Right atrium auricular region (tissue), 2 donors: ENCODE measurements around the gene LAMC3. TPM values are rescaled to one million over a fixed set of nuclear protein-coding genes. Genes with fewer than 3 reads are reported as not detected.

Experiments used
- DNase-seq: peaks from one replicate; pipeline ENCODE4 v3.0.0-alpha.2; 2019; ENCODE audit warnings: low spot score
- H3K27ac ChIP-seq, 2 donors: fragments of 200-600 bp; sonication (generic); 1 replicate in 1 of 2; 2 replicates in 1 of 2; pipeline ENCODE4 v1.5.1; 2016 to 2019
- H3K27me3 ChIP-seq, 2 donors: fragments of 200-600 bp; sonication (generic); one replicate each; pipeline versions ENCODE4 v1.5.1 to v1.6.0; 2017 to 2019
- H3K36me3 ChIP-seq: fragments of 200-600 bp; sonication (generic); one replicate; pipeline ENCODE4 v1.5.1; 2016
- H3K4me1 ChIP-seq, 2 donors: fragments of 200-600 bp; sonication (generic); one replicate each; pipeline versions ENCODE4 v1.5.1 to v1.6.0; 2017 to 2019
- H3K4me3 ChIP-seq, 2 donors: fragments of 200-600 bp; sonication (generic); 1 replicate in 1 of 2; 2 replicates in 1 of 2; pipeline ENCODE4 v1.5.1; 2017 to 2019; ENCODE audit warnings: mild to moderate bottlenecking in 1 of 2, moderate library complexity in 1 of 2
- H3K9me3 ChIP-seq, 2 donors: fragments of 200-600 bp; sonication (generic); one replicate each; pipeline ENCODE4 v1.5.1; 2019
- total RNA-seq, 2 donors: library from RNA; depleted of rRNA; stranded (reverse); fragments of >200 nt; gene quantifications; one replicate each; pipeline ENCODE4 v1.1.0, GENCODE V29; 2016
- TF ChIP-seq, protein P1 (sequence below), 2 donors: fragments of 200-600 bp; sonication (generic); IDR thresholded peaks; one replicate each; pipeline ENCODE4 v1.5.1; 2019; ENCODE audit warnings: antibody characterized with exemption in 2 of 2

LAMC3 gene
- total RNA-seq, 2 donors from 2014 or later, result 0.56 to 1.6 TPM

GRCh38 chr9:131072107-131072870 lies 63.3 kb downstream of the LAMC3 start:
- no peak overlapping the region for H3K27ac ChIP-seq
- DNase-seq, result no peak
- TF ChIP-seq, protein P1, sequence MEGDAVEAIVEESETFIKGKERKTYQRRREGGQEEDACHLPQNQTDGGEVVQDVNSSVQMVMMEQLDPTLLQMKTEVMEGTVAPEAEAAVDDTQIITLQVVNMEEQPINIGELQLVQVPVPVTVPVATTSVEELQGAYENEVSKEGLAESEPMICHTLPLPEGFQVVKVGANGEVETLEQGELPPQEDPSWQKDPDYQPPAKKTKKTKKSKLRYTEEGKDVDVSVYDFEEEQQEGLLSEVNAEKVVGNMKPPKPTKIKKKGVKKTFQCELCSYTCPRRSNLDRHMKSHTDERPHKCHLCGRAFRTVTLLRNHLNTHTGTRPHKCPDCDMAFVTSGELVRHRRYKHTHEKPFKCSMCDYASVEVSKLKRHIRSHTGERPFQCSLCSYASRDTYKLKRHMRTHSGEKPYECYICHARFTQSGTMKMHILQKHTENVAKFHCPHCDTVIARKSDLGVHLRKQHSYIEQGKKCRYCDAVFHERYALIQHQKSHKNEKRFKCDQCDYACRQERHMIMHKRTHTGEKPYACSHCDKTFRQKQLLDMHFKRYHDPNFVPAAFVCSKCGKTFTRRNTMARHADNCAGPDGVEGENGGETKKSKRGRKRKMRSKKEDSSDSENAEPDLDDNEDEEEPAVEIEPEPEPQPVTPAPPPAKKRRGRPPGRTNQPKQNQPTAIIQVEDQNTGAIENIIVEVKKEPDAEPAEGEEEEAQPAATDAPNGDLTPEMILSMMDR (IDR thresholded peaks at IDR 0.05), result no peak

DNA sequence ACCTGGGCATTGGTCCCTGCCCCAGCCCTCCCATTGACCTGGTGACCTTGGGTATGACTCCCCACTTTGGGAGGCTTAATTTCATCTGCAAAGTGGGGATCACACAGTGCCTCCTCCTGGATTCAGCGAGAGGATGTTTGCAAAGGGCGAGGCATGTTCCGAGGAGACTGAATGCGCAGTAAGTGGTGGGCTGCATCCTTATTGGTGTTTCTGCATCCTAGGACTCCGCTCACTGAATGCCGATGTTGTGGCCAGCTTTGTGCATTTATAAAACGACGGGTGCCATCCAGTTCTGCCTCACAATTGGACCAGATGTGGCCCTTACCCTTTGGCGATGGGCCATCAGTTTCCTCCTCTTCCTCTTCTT lies 63.9 kb downstream of the LAMC3 start:
- H3K4me1 ChIP-seq, result peaks cover 0 to 18% of the 10 kb centered on the region in 2 donors
- no peak overlapping the region for H3K4me3 ChIP-seq
- H3K9me3 ChIP-seq, result no peaks in the 10 kb centered on the region
- TF ChIP-seq, protein P1 (IDR thresholded peaks at IDR 0.05), result no peak
- no peaks in the 10 kb centered on the region for H3K27me3 ChIP-seq
- no peak for DNase-seq
- H3K36me3 ChIP-seq, result no peaks in the 10 kb centered on the region
- no peak overlapping the region for H3K27ac ChIP-seq

More at GRCh38 chr9:131072107-131072870, 63.3 kb downstream of the LAMC3 start:
- Histone ChIP-seq H3K4me1 (peaks cover 0 to 20% of the 10 kb centered on the region in 2 donors), H3K9me3 (no peaks in the 10 kb centered on the region), H3K4me3 (no peak overlapping the region), H3K36me3 (no peaks in the 10 kb centered on the region), H3K27me3 (no peaks in the 10 kb centered on the region)

GRCh38 chr9:131076347-131077195 lies 67.6 kb downstream of the LAMC3 start:
- H3K27me3 ChIP-seq, result no peaks in the 10 kb centered on the region
- no peak overlapping the region for H3K27ac ChIP-seq
- no peaks in the 10 kb centered on the region for H3K4me1 ChIP-seq
- H3K4me3 ChIP-seq, result no peak overlapping the region
- no peaks in the 10 kb centered on the region for H3K36me3 ChIP-seq
- TF ChIP-seq, protein P1 (IDR thresholded peaks at IDR 0.05), result no peak
- no peak for DNase-seq
- H3K9me3 ChIP-seq, result no peaks in the 10 kb centered on the region

DNA sequence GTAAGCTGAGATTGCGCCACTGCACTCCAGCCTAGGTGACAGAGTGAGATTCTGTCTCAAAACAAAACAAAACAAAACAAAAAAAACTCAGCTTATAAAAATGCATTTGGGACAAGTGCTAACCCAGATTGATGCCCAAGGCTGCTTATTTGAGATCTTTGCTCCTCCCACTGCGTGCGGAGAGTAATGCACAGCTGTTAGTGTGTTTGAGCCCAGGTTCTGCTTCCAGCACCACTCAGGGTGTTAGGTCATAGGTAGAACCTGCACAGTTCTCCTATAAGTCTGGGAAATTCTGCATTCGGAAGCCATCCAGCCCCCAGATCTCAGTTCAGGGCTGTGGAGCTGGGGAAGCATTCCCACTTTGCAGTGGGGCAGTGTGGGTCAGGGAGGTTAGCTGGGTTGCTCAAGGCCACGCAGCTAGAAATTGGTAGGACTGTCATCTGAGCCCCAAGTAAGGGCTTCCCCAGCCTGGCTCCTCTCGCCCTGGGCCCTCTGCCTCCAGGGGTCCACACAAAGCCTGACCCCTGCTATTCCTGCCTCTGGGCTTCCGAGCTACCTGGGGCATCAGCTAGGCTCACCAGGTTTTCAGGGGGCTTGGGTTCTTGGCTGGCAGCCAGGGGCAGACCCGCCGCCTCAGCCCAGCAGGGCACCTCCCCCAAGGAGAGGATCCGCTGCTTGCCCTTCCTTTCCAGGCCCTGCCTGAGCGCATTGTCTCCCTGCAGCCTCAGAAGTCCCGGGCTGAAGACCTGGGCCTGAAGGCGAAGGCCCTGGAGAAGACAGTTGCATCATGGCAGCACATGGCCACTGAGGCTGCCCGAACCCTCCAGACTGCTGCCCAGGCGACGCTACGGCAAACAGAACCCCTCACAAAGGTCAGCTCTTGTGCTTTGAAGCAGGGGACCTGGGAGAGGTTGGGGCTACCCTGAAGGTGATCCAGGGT lies 69.7 kb downstream of the LAMC3 start:
- no peaks in the 10 kb centered on the region for H3K4me1 ChIP-seq
- DNase-seq, result no peak
- H3K4me3 ChIP-seq, result no peak overlapping the region
- H3K27ac ChIP-seq, result no peak overlapping the region
- TF ChIP-seq, protein P1 (IDR thresholded peaks at IDR 0.05), result no peak
- H3K9me3 ChIP-seq, result no peaks in the 10 kb centered on the region
- H3K36me3 ChIP-seq, result no peaks in the 10 kb centered on the region
- no peaks in the 10 kb centered on the region for H3K27me3 ChIP-seq

GRCh38 chr9:131080589-131080988 lies 71.6 kb downstream of the LAMC3 start:
- Histone ChIP-seq H3K9me3 (no peaks in the 10 kb centered on the region), H3K27me3 (no peaks in the 10 kb centered on the region), H3K4me3 (no peak overlapping the region), H3K36me3 (no peaks in the 10 kb centered on the region), H3K27ac (no peak overlapping the region), H3K4me1 (no peaks in the 10 kb centered on the region)
- DNase-seq, result no peak
- TF ChIP-seq, protein P1 (IDR thresholded peaks at IDR 0.05), result no peak
